Heart left ventricle (tissue), 16 donors: ENCODE measurements around the gene CBLC. TPM values are rescaled to one million over a fixed set of nuclear protein-coding genes. Genes with fewer than 3 reads are reported as not detected.

Experiments
- ATAC-seq, 4 donors: fragments of 200-7000 bp; cut with Tn5 transposase; one replicate each; pipeline ENCODE4 v1.9.1; 2020 to 2022; ENCODE audit warnings: moderate library complexity in 4 of 4, mild to moderate bottlenecking in 3 of 4, moderate number of reproducible peaks in 1 of 4
- DNase-seq, 5 donors: peaks; one replicate each; pipeline ENCODE4 v3.0.0-alpha.2; 2020
- H3K27ac ChIP-seq, 12 donors: fragments of 200-600 bp; sonication (generic) in 4 of 12; one replicate each; pipeline versions ENCODE4 v1.5.0 to v1.8.0; 2016 to 2022; ENCODE audit warnings: mild to moderate bottlenecking in 2 of 12
- H3K27me3 ChIP-seq, 9 donors: fragments of 200-600 bp; sonication (generic) in 2 of 9; one replicate each; pipeline versions ENCODE4 v1.5.1 to v1.8.0; 2016 to 2022; ENCODE audit warnings: mild to moderate bottlenecking in 3 of 9
- H3K36me3 ChIP-seq, 9 donors: fragments of 200-600 bp; sonication (generic) in 2 of 9; one replicate each; pipeline versions ENCODE4 v1.5.0 to v1.8.0; 2018 to 2022; ENCODE audit warnings: mild to moderate bottlenecking in 2 of 9
- H3K4me1 ChIP-seq, 12 donors: fragments of 200-600 bp; sonication (generic) in 4 of 12; one replicate each; pipeline versions ENCODE4 v1.5.0 to v1.8.0; 2016 to 2022; ENCODE audit warnings: mild to moderate bottlenecking in 3 of 12
- H3K4me3 ChIP-seq, 12 donors: fragments of 200-600 bp; sonication (generic) in 4 of 12; one replicate each; pipeline versions ENCODE4 v1.5.0 to v1.8.0; 2017 to 2022; ENCODE audit warnings: mild to moderate bottlenecking in 9 of 12, moderate library complexity in 4 of 12
- H3K9me3 ChIP-seq, 12 donors: fragments of 200-600 bp; sonication (generic) in 4 of 12; one replicate each; pipeline versions ENCODE4 v1.5.0 to v1.8.0; 2016 to 2022; ENCODE audit warnings: mild to moderate bottlenecking in 1 of 12
- CTCF ChIP-seq, 12 donors: fragments of 200-600 bp; sonication (generic) in 4 of 12; IDR thresholded peaks; one replicate each; pipeline versions ENCODE4 v1.5.0 to v1.8.0; 2018 to 2022; ENCODE audit warnings: antibody characterized with exemption in 12 of 12, mild to moderate bottlenecking in 5 of 12
- POLR2A ChIP-seq, 2 donors: fragments of 450-650 bp; IDR thresholded peaks; one replicate each; pipeline ENCODE4 v1.6.1; 2017; ENCODE audit warnings: antibody characterized with exemption in 2 of 2, mild to moderate bottlenecking in 2 of 2, moderate library complexity in 2 of 2
- WGBS, 4 donors: extraction: QIAGEN DNeasy Blood & Tissue Kit in 2 of 4; methylation state at CpG; one replicate each; pipeline versions ENCODE4 v1.1.5 to v1.1.7; 2013 to 2018; 5-methylcytosine and 5-hydroxymethylcytosine counted together
- intact Hi-C, 10 donors: fragments of 100-400 bp; cut with DNase I; formaldehyde crosslinking; loops; one replicate each; pipeline versions ENCODE4 v1.11.1 to v1.14.2; 2022
- polyA plus RNA-seq, 2 donors: library from polyadenylated mRNA; stranded (reverse); fragments of 200-250 nt; gene quantifications; one replicate each; pipeline ENCODE4 v1.2.3, GENCODE V29; 2013
- total RNA-seq, 9 donors: library from RNA; depleted of rRNA in 2 of 9; stranded (reverse); fragments of >200 nt in 2 of 9; fragmentation: NEBNext Ultra II Directional in 3 of 9; extraction: Animal tissue kit (Norgen Biotek cat#: 25700) in 3 of 9; gene quantifications; one replicate each; pipeline versions ENCODE4 v1.1.0 to v1.2.4, GENCODE V29; 2016 to 2023
- donor health status: ischemic (EF 13 %, LVEDD 7.1; RV severe dilation, severe dysfunction).
- donor health status: healthy with polysubstance abuse.
- donor health status: DM: no; HTN: yes; CAD: no.
- donor health status: DM: no; HTN: no; CAD: no.
- donor health status: ischemic (EF 25% LVEDD 6.9; RV normal size, moderate dysfunction).
- donor health status: ischemic (EF 25% LVEDD 5.7; RV mildly dilated, moderate dysfunction).
- donor health status: healthy.
- donor health status: DM: yes; HTN: yes; CAD: no.
- donor health status: ischemic (EF 35%, LVEDD 5.7; RV mildly dilated, moderate dysfunction).
- donor health status: nonischemic (EF 11% LVEDD 7.7; RV severe dilation, severe dysfunction).
- donor health status: DM: yes; HTN: yes; CAD: no.
- donor health status: PGD.
- donor health status: ischemic (EF 29% LVEDD 5.4; RV normal size, mild dysfunction).
- donor health status: nonischemic (EF 23%, LVEDD 6.1; RV moderate dilation, normal function).

The CBLC gene
- total and polyA plus RNA-seq, 11 donors = 0.04 TPM; not detected in 10

GRCh38 chr19:44792281-44792680, 14.6 kb downstream of the CBLC start:
- intact Hi-C loops = no loop called here
- WGBS, 4 donors = 92 to 93% (median 93%) methylated on average over 9 of the region's 9 CpGs

GRCh38 chr19:44794610-44795009, 16.9 kb downstream of the CBLC start:
- TF ChIP-seq CTCF (IDR thresholded peaks at IDR 0.05) = no peak
- no peak for TF ChIP-seq POLR2A (IDR thresholded peaks at IDR 0.05)
- Histone ChIP-seq H3K9me3 (no peaks in the 10 kb centered on the region), H3K4me1 (peaks cover 0 to 17% (median 13%) of the 10 kb centered on the region in 12 donors), H3K27me3 (no peaks in the 10 kb centered on the region), H3K36me3 (no peaks in the 10 kb centered on the region), H3K27ac (no peak overlapping the region), H3K4me3 (no peak overlapping the region)
- DNase-seq (no peak), ATAC-seq (no peak)
- 95 to 99% (median 97%) methylated on average over 4 of the region's 4 CpGs for WGBS, 4 donors
- intact Hi-C loops = no loop called here

More at GRCh38 chr19:44792281-44792680, 14.6 kb downstream of the CBLC start:
- Histone ChIP-seq H3K27me3 (no peaks in the 10 kb centered on the region), H3K27ac (no peak overlapping the region), H3K9me3 (no peaks in the 10 kb centered on the region), H3K36me3 (no peaks in the 10 kb centered on the region), H3K4me3 (no peak overlapping the region), H3K4me1 (peaks cover 0 to 15% (median 13%) of the 10 kb centered on the region in 12 donors)
- ATAC-seq = no peak
- no peak for DNase-seq
- TF ChIP-seq CTCF (IDR thresholded peaks at IDR 0.05) (no peak), POLR2A (IDR thresholded peaks at IDR 0.05) (no peak)

GRCh38 chr19:44795398-44795987, 17.8 kb downstream of the CBLC start:
- Histone ChIP-seq H3K9me3 (no peaks in the 10 kb centered on the region), H3K27me3 (no peaks in the 10 kb centered on the region), H3K4me1 (peaks cover 0 to 22% (median 14%) of the 10 kb centered on the region in 12 donors), H3K4me3 (no peak overlapping the region), H3K36me3 (no peaks in the 10 kb centered on the region), H3K27ac (peak overlapping the region in 1 of 12 donors; percentile 79)
- intact Hi-C loops = no loop called here
- ATAC-seq (no peak), DNase-seq (no peak)
- 83 to 89% (median 86%) methylated on average over 13 of the region's 13 CpGs for WGBS, 4 donors
- TF ChIP-seq CTCF (IDR thresholded peaks at IDR 0.05) (no peak), POLR2A (IDR thresholded peaks at IDR 0.05) (no peak)

GRCh38 chr19:44796701-44797115, 19.0 kb downstream of the CBLC start:
- Histone ChIP-seq H3K36me3 (no peaks in the 10 kb centered on the region), H3K27ac (peak overlapping the region; percentile 73 to 91 (median 81)), H3K4me1 (peaks cover 0 to 23% (median 14%) of the 10 kb centered on the region in 12 donors), H3K4me3 (no peak overlapping the region), H3K27me3 (no peaks in the 10 kb centered on the region), H3K9me3 (no peaks in the 10 kb centered on the region)
- DNase-seq (peak in 4 of 5 donors; percentile 70 to 79 (median 74)), ATAC-seq (peak; percentile 76 to 86 (median 82))
- WGBS, 4 donors = 10 to 16% (median 14%) methylated on average over 12 of the region's 12 CpGs
- TF ChIP-seq POLR2A (IDR thresholded peaks at IDR 0.05) (no peak), CTCF (IDR thresholded peaks at IDR 0.05) (no peak)
- intact Hi-C loops = loop anchor here in 1 of 10 donors (2.0 kb wide), 1 partner anchor 48 kb away; no protein-coding TSS in a partner anchor
